Natural killer cell (primary cell): ENCODE results near the gene PARP2. TPM values are rescaled to one million over a fixed set of nuclear protein-coding genes. Genes with fewer than 3 reads are reported as not detected.

Experiments
- ATAC-seq, 3 donors: fragments of 150-1000 bp in 2 of 3; fragments of 200-7000 bp in 1 of 3; cut with Tn5 transposase; 1 replicate in 1 of 3; 2 replicates in 2 of 3; pipeline ENCODE4 v1.10.0; 2021; ENCODE audit warnings: mild to moderate bottlenecking in 2 of 3, moderate library complexity in 2 of 3
- DNase-seq, 2 donors: peaks; one replicate each; pipeline versions ENCODE4 v3.0.0 to v3.0.0-alpha.2; 2013 to 2021; ENCODE audit warnings: mixed read lengths in 1 of 2
- H3K27ac ChIP-seq: one replicate; pipeline ENCODE4 v1.5.1; 2013; ENCODE audit warnings: mild to moderate bottlenecking, low read length
- H3K27me3 ChIP-seq: one replicate; pipeline ENCODE4 v1.6.1; 2013; ENCODE audit warnings: low read length; ENCODE audit not compliant: control insufficient read depth, insufficient read depth
- H3K36me3 ChIP-seq: one replicate; pipeline ENCODE4 v1.6.1; 2013; ENCODE audit warnings: low read length; ENCODE audit not compliant: control insufficient read depth, insufficient read depth
- H3K4me1 ChIP-seq: one replicate; pipeline ENCODE4 v1.6.1; 2013; ENCODE audit warnings: low read length; ENCODE audit not compliant: control insufficient read depth, insufficient read depth
- H3K4me3 ChIP-seq: one replicate; pipeline ENCODE4 v1.5.1; 2013; ENCODE audit warnings: low read length
- H3K9me3 ChIP-seq: one replicate; pipeline ENCODE4 v1.6.1; 2013; ENCODE audit warnings: low read length; ENCODE audit not compliant: control insufficient read depth, insufficient read depth
- H3K27ac Mint-ChIP-seq, 2 donors: one replicate each; pipeline ENCODE4 v1.8.0; 2022; ENCODE audit warnings: mild to moderate bottlenecking in 2 of 2, mixed read lengths in 2 of 2, moderate library complexity in 1 of 2
- H3K27me3 Mint-ChIP-seq, 2 donors: one replicate each; pipeline ENCODE4 v1.8.0; 2022; ENCODE audit warnings: low read depth in 2 of 2, mixed read lengths in 2 of 2
- H3K36me3 Mint-ChIP-seq: one replicate; pipeline ENCODE4 v1.8.0; 2022; ENCODE audit warnings: mixed read lengths
- H3K4me1 Mint-ChIP-seq, 2 donors: one replicate each; pipeline ENCODE4 v1.8.0; 2022; ENCODE audit warnings: mixed read lengths in 2 of 2
- H3K4me3 Mint-ChIP-seq: one replicate; pipeline ENCODE4 v1.8.0; 2022; ENCODE audit warnings: mild to moderate bottlenecking, moderate library complexity, mixed read lengths
- H3K9me3 Mint-ChIP-seq, 2 donors: one replicate each; pipeline ENCODE4 v1.8.0; 2022; ENCODE audit warnings: mixed read lengths in 2 of 2
- CTCF ChIP-seq: fragments of 200-600 bp; IDR thresholded peaks from one replicate; pipeline ENCODE4 v1.8.0; 2022; ENCODE audit warnings: antibody characterized with exemption
- WGBS: methylation state at CpG from one replicate; pipeline ENCODE4 v1.1.7; 2013; ENCODE audit warnings: missing lambda C conversion rate; ENCODE audit not compliant: insufficient coverage; 5-methylcytosine and 5-hydroxymethylcytosine counted together
- intact Hi-C: fragments of 100-400 bp; cut with micrococcal nuclease; formaldehyde crosslinking; loops from one replicate; pipeline ENCODE4 v1.14.2; 2022
- total RNA-seq, 4 donors: library from RNA; stranded (reverse); fragments of 120-200 nt in 1 of 4; gene quantifications; one replicate each; pipeline versions ENCODE4 v1.2.3 to v1.2.4, GENCODE V29; 2013 to 2022

Gene PARP2
- total RNA-seq, 3 donors from 2014 or later (not counting 1 experiment from before 2014, with no cell fraction given) = 18.2 to 28.3 (median 22.2) TPM

GRCh38 chr14:20328705-20329104, 14.7 kb upstream of the PARP2 start:
- H3K4me3 Mint-ChIP-seq = no peak overlapping the region

GRCh38 chr14:20329355-20329754, 14.1 kb upstream of the PARP2 start:
- H3K9me3 Mint-ChIP-seq = no peaks in the 10 kb centered on the region
- Histone ChIP-seq H3K9me3 (no peaks in the 10 kb centered on the region), H3K27me3 (no peaks in the 10 kb centered on the region), H3K4me3 (no peak overlapping the region), H3K27ac (no peak overlapping the region), H3K36me3 (peaks cover 13% of the 10 kb centered on the region), H3K4me1 (peaks cover 7% of the 10 kb centered on the region)
- DNase-seq (no peak), ATAC-seq (no peak)
- WGBS = no CpG with 5 or more reads among the region's 2 CpGs
- no peak overlapping the region for H3K4me3 Mint-ChIP-seq
- intact Hi-C loops = no loop called here
- peaks cover 25 to 27% of the 10 kb centered on the region in 2 donors for H3K4me1 Mint-ChIP-seq
- TF ChIP-seq CTCF = no peak
- H3K27me3 Mint-ChIP-seq = no peaks in the 10 kb centered on the region
- H3K27ac Mint-ChIP-seq = no peak overlapping the region
- no peaks in the 10 kb centered on the region for H3K36me3 Mint-ChIP-seq

More at GRCh38 chr14:20328705-20329104, 14.7 kb upstream of the PARP2 start:
- Mint-ChIP-seq H3K27ac (no peak overlapping the region), H3K9me3 (no peaks in the 10 kb centered on the region), H3K36me3 (no peaks in the 10 kb centered on the region), H3K27me3 (no peaks in the 10 kb centered on the region), H3K4me1 (peaks cover 25 to 27% of the 10 kb centered on the region in 2 donors)
- no peak for DNase-seq
- 74% methylated on average over 2 of the region's 2 CpGs for WGBS
- intact Hi-C loops = no loop called here
- no peak overlapping the region for H3K4me3 ChIP-seq
- no peaks in the 10 kb centered on the region for H3K9me3 ChIP-seq
- H3K36me3 ChIP-seq = peaks cover 13% of the 10 kb centered on the region
- peaks cover 7% of the 10 kb centered on the region for H3K4me1 ChIP-seq
- TF ChIP-seq CTCF = no peak
- H3K27me3 ChIP-seq = no peaks in the 10 kb centered on the region
- no peak overlapping the region for H3K27ac ChIP-seq
- ATAC-seq = no peak

GRCh38 chr14:20331053-20331613, 12.3 kb upstream of the PARP2 start:
- TF ChIP-seq CTCF = no peak
- Mint-ChIP-seq H3K4me1 (peaks cover 25 to 27% of the 10 kb centered on the region in 2 donors), H3K27ac (peak overlapping the region in 1 of 2 donors; percentile 36), H3K27me3 (no peaks in the 10 kb centered on the region), H3K9me3 (no peaks in the 10 kb centered on the region), H3K36me3 (no peaks in the 10 kb centered on the region), H3K4me3 (no peak overlapping the region)
- WGBS = no CpG with 5 or more reads among the region's 2 CpGs
- intact Hi-C loops = no loop called here
- DNase-seq (no peak), ATAC-seq (no peak)
- Histone ChIP-seq H3K36me3 (peaks cover 6% of the 10 kb centered on the region), H3K4me1 (peaks cover 7% of the 10 kb centered on the region), H3K4me3 (no peak overlapping the region), H3K27me3 (no peaks in the 10 kb centered on the region), H3K27ac (no peak overlapping the region), H3K9me3 (no peaks in the 10 kb centered on the region)

GRCh38 chr14:20332431-20332787, 11.0 kb upstream of the PARP2 start:
- DNase-seq (no peak), ATAC-seq (no peak)
- Histone ChIP-seq H3K4me1 (peaks cover 7% of the 10 kb centered on the region), H3K27ac (peak overlapping the region; percentile 43), H3K27me3 (no peaks in the 10 kb centered on the region), H3K4me3 (peak overlapping the region; percentile 59), H3K9me3 (no peaks in the 10 kb centered on the region), H3K36me3 (peaks cover 2% of the 10 kb centered on the region)
- peak overlapping the region; percentile 88 to 92 for H3K27ac Mint-ChIP-seq
- TF ChIP-seq CTCF = no peak
- no peaks in the 10 kb centered on the region for H3K27me3 Mint-ChIP-seq
- no peaks in the 10 kb centered on the region for H3K36me3 Mint-ChIP-seq
- WGBS = 27% methylated on average over 4 of the region's 4 CpGs
- peak overlapping the region; percentile 94 for H3K4me3 Mint-ChIP-seq
- peaks cover 24 to 26% of the 10 kb centered on the region in 2 donors for H3K4me1 Mint-ChIP-seq
- no peaks in the 10 kb centered on the region for H3K9me3 Mint-ChIP-seq
- intact Hi-C loops = no loop called here
